ENCODE data around the gene TRAPPC3L.

- TF ChIP-seq POLR2AphosphoS5 (IDR thresholded peaks at IDR 0.05) = no peak
- TF ChIP-seq POLR2A (IDR thresholded peaks at IDR 0.05) = no peak
- no peak for TF ChIP-seq CTCF (IDR thresholded peaks at IDR 0.05)
Measured at GRCh38 chr6:116472706-116473105, 72.8 kb downstream of the TRAPPC3L start.

All from breast epithelium (tissue), 3 donors.